ENCODE measurements around the gene SLC25A29. TPM values are rescaled to one million over a fixed set of nuclear protein-coding genes. Genes with fewer than 3 reads are reported as not detected.
"Not testable (repeated sequence)": the region's sequence is repeated elsewhere in the genome, so short reads cannot be mapped to it uniquely, and the experiment has no call there.

Gene SLC25A29, protein sequence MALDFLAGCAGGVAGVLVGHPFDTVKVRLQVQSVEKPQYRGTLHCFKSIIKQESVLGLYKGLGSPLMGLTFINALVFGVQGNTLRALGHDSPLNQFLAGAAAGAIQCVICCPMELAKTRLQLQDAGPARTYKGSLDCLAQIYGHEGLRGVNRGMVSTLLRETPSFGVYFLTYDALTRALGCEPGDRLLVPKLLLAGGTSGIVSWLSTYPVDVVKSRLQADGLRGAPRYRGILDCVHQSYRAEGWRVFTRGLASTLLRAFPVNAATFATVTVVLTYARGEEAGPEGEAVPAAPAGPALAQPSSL
- 10 to 100 TPM in 7 of 8 experiments, 1 to 10 TPM in 1; 7.7 to 56.7 (median 42.8) TPM for total RNA-seq

DNA sequence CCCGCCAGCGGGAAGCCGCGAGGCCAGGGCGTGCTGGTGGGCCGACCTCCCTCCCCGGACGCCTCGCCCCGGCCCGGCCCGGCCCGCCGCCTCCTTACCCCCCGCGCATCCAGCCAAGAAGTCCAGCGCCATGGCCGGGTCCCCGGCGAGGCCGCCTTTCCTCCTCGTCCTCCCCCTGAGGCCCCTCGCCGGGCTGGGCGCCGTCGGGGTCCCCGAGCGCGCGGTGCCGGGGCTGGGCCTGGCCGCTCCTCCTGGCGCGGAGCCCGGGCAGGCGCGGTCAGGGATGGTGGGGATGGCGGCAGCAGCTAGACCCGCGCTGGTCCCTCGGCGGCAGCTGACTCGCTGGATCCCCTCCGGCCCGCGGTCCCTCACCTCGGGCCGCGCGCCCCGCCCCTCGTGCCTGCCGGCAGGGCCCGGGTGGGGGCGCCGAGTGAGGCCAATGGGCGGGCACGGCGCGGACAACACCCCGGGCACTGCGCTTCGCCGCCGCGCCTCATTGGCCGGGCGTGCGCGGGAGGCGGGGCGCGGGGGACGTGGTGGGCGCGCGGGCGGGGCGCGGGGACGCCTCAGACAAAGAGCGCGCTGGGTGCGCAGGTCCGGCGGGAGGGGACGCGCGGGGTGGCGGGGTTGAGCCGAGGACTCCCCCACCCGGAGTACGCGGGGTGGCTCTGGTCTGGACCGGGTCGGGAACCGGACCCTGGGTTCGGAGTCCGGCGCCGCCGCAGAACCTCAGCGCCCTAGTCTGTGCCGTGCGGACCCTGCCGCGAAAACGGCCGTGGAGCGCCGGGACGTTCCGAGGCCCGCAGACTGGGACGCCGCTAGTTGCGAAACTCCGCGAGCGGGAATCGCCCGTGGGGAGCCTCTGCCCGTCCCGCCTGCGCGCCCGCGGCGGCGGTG, at the start of gene SLC25A29:
Gene SLC25A29, minus strand, starts transcription at position 344 of the 897 bp plus-strand sequence. Its CDS starts 212 bp downstream, at position 132.
- ATAC-seq (replicated peaks in 6 of 8) = peak; percentile 74 to 88 (median 85)
- 0 to 2% methylated on average over 2 to 11 of the region's 131 CpGs; no CpG with 5 or more reads in 8 of the 10 experiments for WGBS, 10 experiments
- Histone ChIP-seq H3K4me3 (peak within 1 kb of the TSS; percentile 72 to 92 (median 76)), H3K4me1 (replicated peaks in 1 of 2) (peaks cover 17 to 19% of the 10 kb centered on the region in 2 donors), H3K27ac (peak within 1 kb of the TSS; percentile 70 to 82)
- in situ Hi-C loops (cut with MboI; ENCODE audit: low pct_unique_long_range_greater_than_20kb in 2 of 9, low sequenced_read_pairs in 9 of 9, unreplicated experiment in 9 of 9) = no loop called here

DNA sequence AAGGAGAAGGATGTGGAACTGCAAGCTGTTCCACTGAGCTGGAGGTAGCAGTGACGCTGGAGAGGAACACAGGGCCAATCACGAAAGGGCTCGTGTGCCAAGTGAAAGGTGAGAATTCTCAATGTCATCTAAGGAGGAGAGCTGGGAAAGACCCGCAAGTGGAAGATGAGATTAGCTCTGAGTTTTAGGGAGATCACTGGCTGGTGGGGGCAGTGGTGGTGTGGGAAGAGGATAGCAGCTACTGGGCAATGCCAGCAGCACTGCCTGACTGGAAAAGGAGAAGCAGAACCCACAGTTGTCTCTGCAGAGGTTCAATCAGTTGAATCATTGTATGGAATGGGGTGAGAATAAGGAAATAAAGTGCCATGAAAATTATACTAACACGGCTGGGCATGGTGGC, 44.7 kb upstream of the SLC25A29 start:
- 94 to 100% (median 100%) methylated on average over 1 to 3 of the region's 5 CpGs; no CpG with 5 or more reads in 4 of the 10 experiments for WGBS, 10 experiments
- in situ Hi-C loops (cut with MboI; ENCODE audit: low pct_unique_long_range_greater_than_20kb in 2 of 9, low sequenced_read_pairs in 9 of 9, unreplicated experiment in 9 of 9) = no loop called here
- Histone ChIP-seq H3K4me3 (no peak overlapping the region), H3K27ac (no peak overlapping the region), H3K4me1 (replicated peaks in 1 of 2) (no peaks in the 10 kb centered on the region)
- no peak for ATAC-seq (replicated peaks in 6 of 8)

DNA sequence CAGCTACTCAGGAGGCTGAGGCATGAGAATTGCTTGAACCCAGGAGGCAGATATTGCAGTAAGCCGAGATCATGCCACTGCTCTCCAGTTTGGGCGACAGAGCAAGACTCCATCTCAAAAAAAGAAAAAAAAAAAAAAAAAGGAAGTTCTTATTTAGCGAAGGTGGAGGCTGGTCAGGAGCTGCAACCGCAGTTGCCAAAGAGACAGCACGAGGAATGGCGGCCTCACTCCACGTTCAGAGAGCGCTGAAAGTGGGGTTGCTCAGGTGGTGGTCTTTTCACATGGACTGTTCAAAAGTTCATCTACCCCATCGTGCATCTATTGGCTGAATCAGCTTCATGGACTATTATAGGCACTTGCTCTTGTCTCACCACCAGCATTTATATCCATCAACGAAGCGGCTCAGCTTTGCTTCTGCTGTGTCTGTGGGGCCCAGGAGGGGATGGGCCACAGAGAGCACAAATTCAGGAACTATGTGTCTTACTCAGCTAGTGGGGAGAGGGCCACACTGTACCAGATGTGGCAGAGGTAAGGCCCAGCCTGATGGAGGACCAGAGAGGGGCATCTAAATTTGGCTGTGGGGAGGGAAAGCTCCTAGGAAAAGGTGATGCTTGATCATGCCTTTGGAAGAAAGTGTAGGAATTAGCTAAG, 44.2 kb upstream of the SLC25A29 start:
- no peaks in the 10 kb centered on the region for H3K4me1 ChIP-seq (replicated peaks in 1 of 2)
- in situ Hi-C loops (cut with MboI; ENCODE audit: low pct_unique_long_range_greater_than_20kb in 2 of 9, low sequenced_read_pairs in 9 of 9, unreplicated experiment in 9 of 9) = no loop called here
- peak in 1 of 8 experiments; percentile 0 for ATAC-seq (replicated peaks in 6 of 8)
- 94 to 100% (median 94%) methylated on average over 3 to 10 of the region's 11 CpGs; no CpG with 5 or more reads in 5 of the 10 experiments for WGBS, 10 experiments
- no peak overlapping the region for H3K4me3 ChIP-seq
- no peak overlapping the region for H3K27ac ChIP-seq

DNA sequence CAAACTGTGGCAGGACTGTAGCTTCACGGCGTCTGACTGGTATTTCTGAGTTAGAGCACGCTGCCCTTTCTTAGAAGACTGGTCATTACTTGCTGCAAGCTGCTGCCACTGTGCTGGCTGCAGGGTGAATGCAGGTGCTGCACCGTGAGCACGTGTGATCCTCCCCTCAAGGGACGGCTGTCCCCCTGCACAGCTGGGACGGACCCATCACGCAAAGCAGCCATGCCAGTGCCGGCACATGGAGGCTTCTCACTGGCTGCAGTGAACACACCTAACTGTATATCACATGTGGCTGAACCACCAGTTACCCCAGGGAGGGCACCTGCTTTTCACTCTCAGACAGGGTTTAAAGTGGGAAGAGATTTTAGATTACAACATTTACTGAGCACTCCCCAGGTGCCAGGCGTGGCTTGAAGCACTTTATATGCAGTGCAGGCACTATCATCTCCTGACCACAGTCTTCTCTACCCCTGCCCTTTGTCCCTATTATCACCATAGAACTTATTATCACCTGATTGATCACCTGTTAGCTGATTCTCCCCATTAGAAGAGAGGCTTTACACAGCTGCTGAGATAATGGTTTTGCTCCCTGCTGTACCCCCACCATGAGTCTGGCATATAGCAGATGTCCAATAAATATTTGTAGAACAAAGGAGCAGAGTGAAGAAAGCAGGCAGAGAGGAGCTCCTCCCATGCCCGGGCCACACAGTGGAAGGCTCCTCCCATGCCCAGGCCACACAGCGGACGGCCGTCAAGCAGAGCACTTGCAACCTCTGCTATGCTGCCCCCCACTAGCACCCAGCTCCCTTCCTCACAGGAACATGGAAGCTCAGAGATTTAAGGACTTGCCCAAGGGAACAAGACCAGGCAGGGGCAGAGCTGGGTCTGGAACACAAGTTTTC, 42.8 kb upstream of the SLC25A29 start:
- peak in 7 of 8 experiments; percentile 2 to 74 (median 43) for ATAC-seq (replicated peaks in 6 of 8)
- H3K27ac ChIP-seq = no peak overlapping the region
- 44 to 90% (median 83%) methylated on average over 2 to 6 of the region's 14 CpGs; no CpG with 5 or more reads in 5 of the 10 experiments for WGBS, 10 experiments
- H3K4me3 ChIP-seq = no peak overlapping the region
- H3K4me1 ChIP-seq (replicated peaks in 1 of 2) = no peaks in the 10 kb centered on the region
- in situ Hi-C loops (cut with MboI; ENCODE audit: low pct_unique_long_range_greater_than_20kb in 2 of 9, low sequenced_read_pairs in 9 of 9, unreplicated experiment in 9 of 9) = no loop called here

DNA sequence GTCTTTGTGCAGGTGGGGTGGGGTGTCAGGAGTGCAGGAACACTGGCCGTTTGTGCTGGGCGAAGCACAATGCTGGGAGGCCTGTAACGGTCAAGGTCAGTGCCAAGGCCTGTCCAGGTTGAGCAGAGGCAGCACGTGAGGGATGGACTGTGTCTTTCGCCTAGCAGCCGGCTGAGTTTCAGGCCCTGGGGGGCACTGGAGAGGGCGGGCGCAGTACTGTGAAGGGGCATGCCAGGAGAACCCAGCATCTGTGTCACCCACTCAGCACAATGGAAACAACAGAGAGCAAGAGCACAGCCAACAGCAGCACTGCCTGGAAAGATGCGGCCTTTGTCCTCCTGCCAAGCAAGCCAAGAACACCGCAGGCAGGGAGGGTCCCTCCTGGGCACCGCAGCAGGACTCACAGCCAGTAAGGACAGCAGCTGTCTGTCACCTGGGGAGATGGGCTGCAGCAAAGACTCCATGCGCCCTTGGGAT, 42.0 kb upstream of the SLC25A29 start:
- in situ Hi-C loops (cut with MboI; ENCODE audit: low pct_unique_long_range_greater_than_20kb in 2 of 9, low sequenced_read_pairs in 9 of 9, unreplicated experiment in 9 of 9) = no loop called here
- H3K4me1 ChIP-seq (replicated peaks in 1 of 2) = no peaks in the 10 kb centered on the region
- no peak overlapping the region for H3K27ac ChIP-seq
- peak in 4 of 8 experiments; percentile 1 to 31 (median 8) for ATAC-seq (replicated peaks in 6 of 8)
- 85 to 100% (median 90%) methylated on average over 2 to 6 of the region's 12 CpGs; no CpG with 5 or more reads in 5 of the 10 experiments for WGBS, 10 experiments
- no peak overlapping the region for H3K4me3 ChIP-seq

DNA sequence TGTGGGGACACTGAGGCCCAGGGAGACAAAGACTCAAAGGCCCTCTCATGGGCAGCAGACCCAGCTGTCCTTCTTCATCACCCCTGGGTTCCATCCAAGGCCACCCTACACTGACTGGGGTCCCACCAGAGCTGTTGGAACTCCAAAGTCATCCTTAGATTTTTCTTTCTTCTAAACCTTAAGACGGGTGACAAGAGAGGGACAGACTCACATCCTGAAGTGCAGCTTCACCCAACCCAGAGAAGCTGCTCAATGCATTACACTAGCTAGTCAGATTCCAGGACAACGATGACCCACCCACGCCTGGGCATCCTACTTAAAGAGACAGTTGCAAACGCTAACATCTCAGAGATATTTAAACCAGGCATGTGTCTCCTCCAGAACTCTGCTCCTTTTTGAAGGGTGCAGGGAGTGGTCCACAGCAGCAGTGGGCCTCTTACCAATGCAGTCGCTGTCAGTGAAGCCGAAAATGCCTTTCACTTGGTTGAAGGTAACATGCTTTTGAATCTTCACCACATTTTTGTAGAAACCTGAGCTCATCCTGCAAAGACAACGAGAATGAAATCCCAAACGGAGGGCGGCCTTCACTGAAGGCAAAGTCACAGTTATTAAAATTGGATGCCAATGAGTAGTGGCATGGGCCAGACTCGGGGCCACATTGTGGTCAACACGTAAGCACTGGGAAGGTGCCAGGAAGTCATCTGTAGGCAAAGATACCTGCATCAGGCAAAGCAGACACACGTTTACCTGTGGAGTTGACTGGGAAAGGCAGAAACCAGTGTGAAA, 40.3 kb upstream of the SLC25A29 start:
- in situ Hi-C loops (cut with MboI; ENCODE audit: low pct_unique_long_range_greater_than_20kb in 2 of 9, low sequenced_read_pairs in 9 of 9, unreplicated experiment in 9 of 9) = no loop called here
- 73 to 100% (median 95%) methylated on average over 3 to 11 of the region's 12 CpGs; no CpG with 5 or more reads in 1 of the 10 experiments for WGBS, 10 experiments
- peak in 2 of 8 experiments; percentile 0 to 7 for ATAC-seq (replicated peaks in 6 of 8)

DNA sequence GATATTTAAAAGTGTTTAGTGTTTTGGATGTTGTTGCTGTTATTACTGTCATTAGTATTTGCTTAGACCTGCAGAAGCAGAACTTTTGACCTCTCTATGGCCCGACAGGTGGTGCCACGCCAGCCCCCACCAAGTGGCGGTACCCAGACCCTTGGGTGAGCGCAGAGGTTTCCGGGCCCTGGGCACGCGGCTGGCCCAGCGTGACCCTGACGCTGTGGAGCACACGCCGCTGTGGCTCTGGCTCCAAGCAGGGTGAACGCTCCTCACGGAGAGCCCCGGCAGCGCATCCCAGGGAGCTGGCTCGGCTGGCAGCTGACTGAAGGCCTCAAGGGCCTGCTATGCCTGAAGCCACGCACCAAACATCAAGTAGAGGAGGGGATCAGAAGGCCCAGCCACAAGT, 39.5 kb upstream of the SLC25A29 start:
- Histone ChIP-seq H3K4me3 (no peak overlapping the region), H3K27ac (no peak overlapping the region), H3K4me1 (replicated peaks in 1 of 2) (no peaks in the 10 kb centered on the region)
- in situ Hi-C loops (cut with MboI; ENCODE audit: low pct_unique_long_range_greater_than_20kb in 2 of 9, low sequenced_read_pairs in 9 of 9, unreplicated experiment in 9 of 9) = no loop called here
- no peak for ATAC-seq (replicated peaks in 6 of 8)
- WGBS, 10 experiments = 90 to 100% (median 96%) methylated on average over 2 to 13 of the region's 17 CpGs; no CpG with 5 or more reads in 3 of the 10 experiments

More for the DNA sequence above, 40.3 kb upstream of the SLC25A29 start:
- Histone ChIP-seq H3K4me1 (replicated peaks in 1 of 2) (no peaks in the 10 kb centered on the region), H3K27ac (no peak overlapping the region), H3K4me3 (no peak overlapping the region)

DNA sequence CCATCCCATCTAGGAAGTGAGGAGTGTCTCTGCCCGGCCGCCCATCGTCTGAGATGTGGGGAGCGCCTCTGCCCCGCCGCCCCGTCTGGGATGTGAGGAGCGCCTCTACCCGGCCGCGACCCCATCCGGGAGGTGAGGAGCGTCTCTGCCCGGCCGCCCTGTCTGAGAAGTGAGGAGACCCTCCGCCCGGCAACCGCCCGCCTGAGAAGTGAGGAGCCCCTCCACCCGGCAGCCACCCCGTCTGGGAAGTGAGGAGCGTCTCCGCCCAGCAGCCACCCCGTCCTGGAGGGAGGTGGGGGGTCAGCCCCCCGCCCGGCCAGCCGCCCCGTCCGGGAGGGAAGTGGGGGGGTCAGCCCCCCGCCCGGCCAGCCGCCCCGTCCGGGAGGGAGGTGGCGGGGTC, 38.4 kb upstream of the SLC25A29 start:
- in situ Hi-C loops (cut with MboI; ENCODE audit: low pct_unique_long_range_greater_than_20kb in 2 of 9, low sequenced_read_pairs in 9 of 9, unreplicated experiment in 9 of 9); H3K27ac ChIP-seq; H3K4me1 ChIP-seq (replicated peaks in 1 of 2); ATAC-seq (replicated peaks in 6 of 8); H3K4me3 ChIP-seq: not testable (repeated sequence)
- no CpG with 5 or more reads among the region's 35 CpGs for WGBS, 10 experiments

DNA sequence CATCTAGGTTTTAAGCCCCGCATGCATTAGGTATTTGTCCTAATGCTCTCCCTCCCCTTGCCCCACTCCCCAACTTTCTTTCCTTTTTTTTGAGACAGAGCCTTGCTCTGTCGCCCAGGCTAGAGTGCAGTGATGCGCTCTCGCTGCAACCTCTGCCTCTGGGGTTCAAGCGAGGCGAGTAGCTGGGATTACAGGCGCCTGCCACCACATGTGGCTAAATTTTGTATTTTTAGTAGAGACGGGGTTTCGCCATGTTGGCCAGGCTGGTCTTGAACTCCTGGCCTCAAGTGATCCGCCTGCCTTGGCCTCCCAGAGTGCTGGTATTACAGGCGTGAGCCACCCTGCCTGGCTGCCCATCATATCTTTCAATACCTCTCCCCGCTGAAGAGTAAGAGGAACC, 36.6 kb upstream of the SLC25A29 start:
- WGBS, 10 experiments = 60 to 100% (median 98%) methylated on average over 1 to 5 of the region's 12 CpGs; no CpG with 5 or more reads in 4 of the 10 experiments
- H3K4me1 ChIP-seq (replicated peaks in 1 of 2); H3K4me3 ChIP-seq; H3K27ac ChIP-seq; in situ Hi-C loops (cut with MboI; ENCODE audit: low pct_unique_long_range_greater_than_20kb in 2 of 9, low sequenced_read_pairs in 9 of 9, unreplicated experiment in 9 of 9); ATAC-seq (replicated peaks in 6 of 8): not testable (repeated sequence)

DNA sequence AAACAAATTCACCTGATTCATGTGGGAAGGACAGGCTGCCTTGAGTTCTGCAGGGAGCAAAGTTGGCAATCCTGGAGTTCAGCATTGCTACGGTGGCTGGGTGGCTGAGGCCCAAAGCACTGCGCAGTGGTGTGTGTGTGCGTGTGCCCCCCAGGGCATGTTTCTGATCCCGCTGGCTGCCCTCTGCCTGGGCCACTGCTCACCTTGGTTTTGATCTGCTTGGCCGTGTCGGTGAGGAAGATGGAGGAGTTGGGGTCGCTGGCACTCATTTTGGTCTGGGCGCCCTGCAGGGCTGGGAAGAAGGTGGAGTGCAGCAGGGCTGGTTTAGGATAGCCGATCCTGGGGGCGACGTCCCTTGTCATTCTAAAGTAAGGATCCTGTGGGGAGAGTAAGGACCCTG, 36.0 kb upstream of the SLC25A29 start:
- WGBS, 10 experiments = 75 to 100% (median 94%) methylated on average over 1 to 10 of the region's 11 CpGs; no CpG with 5 or more reads in 3 of the 10 experiments
- in situ Hi-C loops (cut with MboI; ENCODE audit: low pct_unique_long_range_greater_than_20kb in 2 of 9, low sequenced_read_pairs in 9 of 9, unreplicated experiment in 9 of 9) = no loop called here
- H3K4me3 ChIP-seq = no peak overlapping the region
- ATAC-seq (replicated peaks in 6 of 8) = no peak
- H3K4me1 ChIP-seq (replicated peaks in 1 of 2) = no peaks in the 10 kb centered on the region
- H3K27ac ChIP-seq = no peak overlapping the region

DNA sequence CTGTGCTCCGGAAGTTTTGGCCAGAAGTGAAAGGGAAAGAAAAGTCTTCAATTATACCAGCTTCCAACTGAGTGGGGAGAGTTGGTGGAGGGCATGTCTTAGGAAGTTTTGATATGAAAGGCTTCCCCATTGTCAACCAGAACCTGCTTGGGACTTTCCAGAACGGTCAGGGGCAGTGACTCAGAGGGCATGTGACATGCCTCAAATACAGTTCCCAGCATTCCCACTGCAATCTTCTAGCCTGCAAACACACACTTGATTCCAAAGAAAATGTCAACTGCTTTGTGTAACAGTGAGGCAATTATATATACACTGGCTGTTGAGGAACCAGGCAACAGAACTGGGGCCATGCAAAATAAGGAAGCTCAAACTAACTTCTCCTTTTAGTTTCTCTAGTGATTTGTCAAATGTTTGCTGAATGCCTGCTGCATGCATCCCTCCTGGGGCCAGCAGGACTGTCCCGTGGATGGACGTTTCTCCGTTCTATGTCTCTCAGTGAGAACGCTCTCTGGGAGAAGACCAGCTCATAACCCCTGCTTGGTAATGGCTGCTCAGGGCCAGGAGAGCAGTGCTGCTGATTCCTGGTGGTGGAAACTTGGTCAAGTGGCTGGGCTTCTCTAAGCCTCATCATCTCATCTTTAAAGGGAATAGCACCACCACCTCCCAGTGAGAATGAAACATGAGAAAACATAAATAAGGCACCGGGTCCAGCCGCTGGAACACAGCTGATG, 35.2 kb upstream of the SLC25A29 start:
- no peak overlapping the region for H3K4me3 ChIP-seq
- H3K27ac ChIP-seq = peak overlapping the region in 1 of 2 donors; percentile 51
- in situ Hi-C loops (cut with MboI; ENCODE audit: low pct_unique_long_range_greater_than_20kb in 2 of 9, low sequenced_read_pairs in 9 of 9, unreplicated experiment in 9 of 9) = no loop called here
- peak in 7 of 8 experiments; percentile 9 to 90 (median 73) for ATAC-seq (replicated peaks in 6 of 8)
- no peaks in the 10 kb centered on the region for H3K4me1 ChIP-seq (replicated peaks in 1 of 2)
- WGBS, 10 experiments = 71 to 100% (median 87%) methylated on average over 2 to 6 of the region's 8 CpGs; no CpG with 5 or more reads in 2 of the 10 experiments

Data from motor neuron (in vitro differentiated cells).